Liver (tissue), 3 donors: ENCODE measurements around the gene ATP6V1G2.

ENCODE experiments used
- CTCF ChIP-seq: fragments of 150-350 bp; IDR thresholded peaks from 2 replicates; pipeline ENCODE4 v1.5.1; 2017; ENCODE audit warnings: improper control_type of control experiment, low read depth, low read length; ENCODE audit not compliant: missing input control
- EGR1 ChIP-seq, 2 donors: IDR thresholded peaks; 2 replicates each; pipeline ENCODE4 v1.6.1; 2016 to 2018; ENCODE audit warnings: antibody characterized with exemption in 2 of 2, low read depth in 2 of 2
- GABPA ChIP-seq, 2 donors: IDR thresholded peaks in 1 of 2; conservative IDR thresholded peaks in 1 of 2; 2 replicates each; pipeline ENCODE4 v1.6.1; 2016; ENCODE audit warnings: antibody characterized with exemption in 2 of 2, mild to moderate bottlenecking in 1 of 2, moderate library complexity in 1 of 2
- HNF4G ChIP-seq: IDR thresholded peaks from 2 replicates; pipeline ENCODE4 v1.6.1; 2016; ENCODE audit warnings: antibody characterized with exemption
- MAX ChIP-seq: IDR thresholded peaks from 2 replicates; pipeline ENCODE4 v1.6.1; 2016; ENCODE audit warnings: antibody characterized with exemption
- NR2F2 ChIP-seq: IDR thresholded peaks from 2 replicates; pipeline ENCODE4 v1.6.1; 2016; ENCODE audit warnings: antibody characterized with exemption
- RAD21 ChIP-seq, 2 donors: IDR thresholded peaks; 2 replicates each; pipeline ENCODE4 v1.6.1; 2016; ENCODE audit warnings: antibody characterized with exemption in 2 of 2, mild to moderate bottlenecking in 2 of 2
- REST ChIP-seq: IDR thresholded peaks from 2 replicates; pipeline ENCODE4 v1.6.1; 2016; ENCODE audit warnings: antibody characterized with exemption, mild to moderate bottlenecking
- RXRA ChIP-seq, 2 donors: IDR thresholded peaks; 2 replicates each; pipeline ENCODE4 v1.6.1; 2017 to 2018; ENCODE audit warnings: antibody characterized with exemption in 2 of 2, mild to moderate bottlenecking in 1 of 2
- SP1 ChIP-seq: IDR thresholded peaks from 2 replicates; pipeline ENCODE4 v1.6.1; 2018; ENCODE audit warnings: antibody characterized with exemption, mild to moderate bottlenecking
- YY1 ChIP-seq: IDR thresholded peaks from 2 replicates; pipeline ENCODE4 v1.6.1; 2016; ENCODE audit warnings: antibody characterized with exemption, mild to moderate bottlenecking
- TF ChIP-seq, protein P1 (sequence below): IDR thresholded peaks from 2 replicates; pipeline ENCODE4 v1.6.1; 2016; ENCODE audit warnings: antibody characterized with exemption
- TF ChIP-seq, protein P2 (sequence below): IDR thresholded peaks from 2 replicates; pipeline ENCODE4 v1.6.1; 2016; ENCODE audit warnings: antibody characterized with exemption
- donor health status: healthy.
- donor health status: healthy.

DNA sequence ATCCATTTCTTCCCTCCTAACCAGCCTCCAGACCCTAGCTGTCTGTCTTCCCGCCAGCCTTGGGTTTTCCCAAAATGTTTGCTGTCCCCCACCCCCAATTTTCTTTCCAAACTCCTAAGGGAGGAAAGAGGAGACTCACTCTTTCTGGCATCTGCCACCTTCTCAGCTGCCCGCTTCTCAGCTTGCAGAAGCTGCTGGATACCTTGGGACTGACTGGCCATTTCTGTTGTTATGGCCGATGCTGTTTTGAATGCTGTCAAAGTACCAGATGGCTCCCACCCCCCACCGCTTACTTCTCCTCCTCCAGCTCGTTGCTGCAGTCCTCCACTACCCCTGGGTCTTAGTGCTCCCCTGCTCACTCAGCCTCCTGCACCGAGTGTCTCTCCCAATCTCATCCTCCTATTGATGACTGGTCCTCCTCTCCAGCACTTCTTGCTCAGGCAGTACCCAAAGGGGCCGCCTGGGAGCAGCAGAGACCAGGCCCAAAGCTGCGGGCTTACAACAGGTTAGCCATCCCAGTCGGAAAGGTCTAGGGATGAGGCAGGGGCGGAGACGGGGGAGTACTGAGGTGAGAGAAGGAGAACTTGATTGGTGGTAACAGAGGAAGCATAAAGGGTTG, at the start of gene ATP6V1G2:
- TF ChIP-seq MAX = no peak
- TF ChIP-seq CTCF = peak; percentile 98
- TF ChIP-seq YY1 = no peak
- TF ChIP-seq, protein P1, sequence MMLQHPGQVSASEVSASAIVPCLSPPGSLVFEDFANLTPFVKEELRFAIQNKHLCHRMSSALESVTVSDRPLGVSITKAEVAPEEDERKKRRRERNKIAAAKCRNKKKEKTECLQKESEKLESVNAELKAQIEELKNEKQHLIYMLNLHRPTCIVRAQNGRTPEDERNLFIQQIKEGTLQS = no peak
- TF ChIP-seq SP1 = no peak
- peak; percentile 16 for TF ChIP-seq NR2F2
- no peak for TF ChIP-seq REST
- TF ChIP-seq RAD21 (IDR thresholded peaks at IDR 0.05) = peak; percentile 99 to 100
- no peak for TF ChIP-seq HNF4G
- peak in 1 of 2 donors; percentile 48 for TF ChIP-seq RXRA (IDR thresholded peaks at IDR 0.05)
- TF ChIP-seq, protein P2, sequence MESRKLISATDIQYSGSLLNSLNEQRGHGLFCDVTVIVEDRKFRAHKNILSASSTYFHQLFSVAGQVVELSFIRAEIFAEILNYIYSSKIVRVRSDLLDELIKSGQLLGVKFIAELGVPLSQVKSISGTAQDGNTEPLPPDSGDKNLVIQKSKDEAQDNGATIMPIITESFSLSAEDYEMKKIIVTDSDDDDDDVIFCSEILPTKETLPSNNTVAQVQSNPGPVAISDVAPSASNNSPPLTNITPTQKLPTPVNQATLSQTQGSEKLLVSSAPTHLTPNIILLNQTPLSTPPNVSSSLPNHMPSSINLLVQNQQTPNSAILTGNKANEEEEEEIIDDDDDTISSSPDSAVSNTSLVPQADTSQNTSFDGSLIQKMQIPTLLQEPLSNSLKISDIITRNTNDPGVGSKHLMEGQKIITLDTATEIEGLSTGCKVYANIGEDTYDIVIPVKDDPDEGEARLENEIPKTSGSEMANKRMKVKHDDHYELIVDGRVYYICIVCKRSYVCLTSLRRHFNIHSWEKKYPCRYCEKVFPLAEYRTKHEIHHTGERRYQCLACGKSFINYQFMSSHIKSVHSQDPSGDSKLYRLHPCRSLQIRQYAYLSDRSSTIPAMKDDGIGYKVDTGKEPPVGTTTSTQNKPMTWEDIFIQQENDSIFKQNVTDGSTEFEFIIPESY = no peak
- no peak for TF ChIP-seq GABPA (IDR thresholded peaks at IDR 0.05 in 1 of 2, conservative IDR thresholded peaks at IDR 0.05 in 1 of 2)
- no peak for TF ChIP-seq EGR1 (IDR thresholded peaks at IDR 0.05; ENCODE audit: low read depth in 2 of 2)
